A549 treated with DMSO at 1 μM for 4 hours (cell line): ENCODE measurements around the gene OLIG1. TPM values are rescaled to one million over a fixed set of nuclear protein-coding genes. Genes with fewer than 3 reads are reported as not detected.

Experiments used
- total RNA-seq: library from RNA; stranded (reverse); fragments of 200-300 nt; extraction: Qiagen RNA extraction; gene quantifications from 5 replicates; pipeline ENCODE4 v1.2.3, GENCODE V29; 2022; ENCODE audit warnings: low read depth

Gene OLIG1, protein sequence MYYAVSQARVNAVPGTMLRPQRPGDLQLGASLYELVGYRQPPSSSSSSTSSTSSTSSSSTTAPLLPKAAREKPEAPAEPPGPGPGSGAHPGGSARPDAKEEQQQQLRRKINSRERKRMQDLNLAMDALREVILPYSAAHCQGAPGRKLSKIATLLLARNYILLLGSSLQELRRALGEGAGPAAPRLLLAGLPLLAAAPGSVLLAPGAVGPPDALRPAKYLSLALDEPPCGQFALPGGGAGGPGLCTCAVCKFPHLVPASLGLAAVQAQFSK
- 0.07 TPM in 1 of 5 replicates, not detected in the others for total RNA-seq

DNA sequence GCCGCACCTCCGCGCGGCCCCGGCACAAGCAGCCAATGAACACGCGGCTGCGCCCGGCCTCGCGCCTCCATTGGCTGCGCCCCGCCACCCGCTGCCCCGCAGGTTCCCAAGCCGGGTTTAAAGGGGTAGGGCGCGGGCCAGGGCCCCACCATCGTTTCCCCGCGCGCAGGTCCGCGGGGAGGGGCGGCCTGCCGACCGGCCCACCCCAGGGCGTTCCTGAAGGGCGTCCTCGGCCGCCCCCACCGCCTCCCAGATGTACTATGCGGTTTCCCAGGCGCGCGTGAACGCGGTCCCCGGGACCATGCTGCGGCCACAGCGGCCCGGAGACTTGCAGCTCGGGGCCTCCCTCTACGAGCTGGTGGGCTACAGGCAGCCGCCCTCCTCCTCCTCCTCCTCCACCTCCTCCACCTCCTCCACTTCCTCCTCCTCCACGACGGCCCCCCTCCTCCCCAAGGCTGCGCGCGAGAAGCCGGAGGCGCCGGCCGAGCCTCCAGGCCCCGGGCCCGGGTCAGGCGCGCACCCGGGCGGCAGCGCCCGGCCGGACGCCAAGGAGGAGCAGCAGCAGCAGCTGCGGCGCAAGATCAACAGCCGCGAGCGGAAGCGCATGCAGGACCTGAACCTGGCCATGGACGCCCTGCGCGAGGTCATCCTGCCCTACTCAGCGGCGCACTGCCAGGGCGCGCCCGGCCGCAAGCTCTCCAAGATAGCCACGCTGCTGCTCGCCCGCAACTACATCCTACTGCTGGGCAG lies at the start of gene OLIG1:
Gene OLIG1, plus strand, starts transcription at position 148 of the 750 bp plus-strand sequence. Its CDS starts 106 bp downstream, at position 254.

DNA sequence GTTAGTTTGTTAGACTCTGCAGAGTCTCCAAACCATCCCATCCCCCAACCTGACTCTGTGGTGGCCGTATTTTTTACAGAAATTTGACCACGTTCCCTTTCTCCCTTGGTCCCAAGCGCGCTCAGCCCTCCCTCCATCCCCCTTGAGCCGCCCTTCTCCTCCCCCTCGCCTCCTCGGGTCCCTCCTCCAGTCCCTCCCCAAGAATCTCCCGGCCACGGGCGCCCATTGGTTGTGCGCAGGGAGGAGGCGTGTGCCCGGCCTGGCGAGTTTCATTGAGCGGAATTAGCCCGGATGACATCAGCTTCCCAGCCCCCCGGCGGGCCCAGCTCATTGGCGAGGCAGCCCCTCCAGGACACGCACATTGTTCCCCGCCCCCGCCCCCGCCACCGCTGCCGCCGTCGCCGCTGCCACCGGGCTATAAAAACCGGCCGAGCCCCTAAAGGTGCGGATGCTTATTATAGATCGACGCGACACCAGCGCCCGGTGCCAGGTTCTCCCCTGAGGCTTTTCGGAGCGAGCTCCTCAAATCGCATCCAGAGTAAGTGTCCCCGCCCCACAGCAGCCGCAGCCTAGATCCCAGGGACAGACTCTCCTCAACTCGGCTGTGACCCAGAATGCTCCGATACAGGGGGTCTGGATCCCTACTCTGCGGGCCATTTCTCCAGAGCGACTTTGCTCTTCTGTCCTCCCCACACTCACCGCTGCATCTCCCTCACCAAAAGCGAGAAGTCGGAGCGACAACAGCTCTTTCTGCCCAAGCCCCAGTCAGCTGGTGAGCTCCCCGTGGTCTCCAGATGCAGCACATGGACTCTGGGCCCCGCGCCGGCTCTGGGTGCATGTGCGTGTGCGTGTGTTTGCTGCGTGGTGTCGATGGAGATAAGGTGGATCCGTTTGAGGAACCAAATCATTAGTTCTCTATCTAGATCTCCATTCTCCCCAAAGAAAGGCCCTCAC lies 44.2 kb upstream of the OLIG1 start, which contains the start of gene OLIG2:
Gene OLIG2, plus strand, starts transcription at position 447 of the 954 bp plus-strand sequence. CDS start 928 bp downstream, outside the sequence.

Other genes with a start within 250 kb of the OLIG1 start
- not detected in 5 replicates for gene OLIG2, start 44.2 kb upstream of the OLIG1 start, total RNA-seq
- gene IFNAR2, start 159.8 kb downstream of the OLIG1 start, total RNA-seq = 14.8 to 18.8 TPM (median 17.2 TPM) in 5 replicates
- gene IL10RB, start 196.2 kb downstream of the OLIG1 start, total RNA-seq = 15.4 to 23.3 TPM (median 19.2 TPM) in 5 replicates